HG02870 (cell line): ENCODE measurements around the gene PYROXD2.

ENCODE experiments used
- ATAC-seq: cut with Tn5 transposase; IDR thresholded peaks from one replicate; pipeline ENCODE4 v1.9.1; 2021; ENCODE audit warnings: mild to moderate bottlenecking, moderate library complexity; ENCODE audit not compliant: unreplicated experiment

PYROXD2 gene

GRCh38 chr10:98340261-98340939, 74.6 kb downstream of the PYROXD2 start:
- peak; percentile 41 for ATAC-seq

DNA sequence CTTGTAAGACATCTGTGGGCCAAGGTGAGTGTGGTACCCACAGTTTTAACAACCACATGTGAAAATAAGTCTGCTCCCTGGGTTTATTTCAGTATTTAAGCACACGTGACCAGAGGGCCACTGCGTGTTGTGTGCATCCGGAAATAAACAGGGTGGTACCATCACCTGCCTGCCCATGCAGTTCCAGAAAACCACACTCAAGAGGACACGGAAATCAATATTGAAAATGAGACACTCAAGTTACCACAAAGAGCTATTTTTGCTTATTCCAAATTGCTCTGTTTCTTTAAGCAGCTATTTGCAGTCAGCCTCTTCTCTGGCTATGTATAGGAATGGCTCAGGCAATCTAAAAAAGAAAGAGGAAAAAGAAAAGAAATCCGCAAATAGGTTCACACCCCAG, 75.2 kb downstream of the PYROXD2 start:
- ATAC-seq = peak; percentile 60

- ATAC-seq = no peak
Measured at GRCh38 chr10:98338896-98339295, 76.1 kb downstream of the PYROXD2 start.

DNA sequence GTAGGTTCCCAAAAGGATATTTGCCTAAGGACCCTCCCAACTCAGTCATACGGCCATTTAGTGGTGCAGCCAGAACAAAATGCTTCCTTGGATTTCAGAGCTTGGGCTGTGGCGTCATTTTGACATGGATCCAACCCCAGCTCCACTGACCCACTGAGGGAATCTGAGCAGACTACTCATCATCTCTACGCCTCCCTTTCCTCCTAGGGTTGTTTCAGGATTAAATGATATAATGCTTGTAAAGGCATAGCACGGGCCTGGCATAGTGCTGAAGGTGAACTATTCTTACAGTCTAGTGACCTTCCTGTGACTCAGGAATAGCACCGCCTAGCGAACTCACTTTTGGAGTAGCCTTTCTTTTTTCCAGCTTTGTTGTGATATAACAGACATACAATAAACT, 76.7 kb downstream of the PYROXD2 start:
- ATAC-seq = no peak

- no peak for ATAC-seq
Measured at GRCh38 chr10:98337484-98337883, 77.5 kb downstream of the PYROXD2 start.
